ENCODE results near the gene HS1BP3. TPM values are rescaled to one million over a fixed set of nuclear protein-coding genes. Genes with fewer than 3 reads are reported as not detected.

Gene HS1BP3
- total RNA-seq, 4 donors from 2014 or later: 23.3 to 38.2 (median 34.2) TPM

GRCh38 chr2:20661421-20662307 is 10.8 kb upstream of the HS1BP3 start:
- DNase-seq (ENCODE audit: low spot score in 2 of 2): no peak
- Histone ChIP-seq H3K36me3 (no peaks in the 10 kb centered on the region), H3K4me3 (no peak overlapping the region), H3K27ac (no peak overlapping the region), H3K4me1 (peaks cover 40% of the 10 kb centered on the region), H3K27me3 (peaks cover 55% of the 10 kb centered on the region), H3K9me3 (no peaks in the 10 kb centered on the region)
- TF ChIP-seq CTCF (IDR thresholded peaks at IDR 0.05) (peak; percentile 87 to 93), POLR2A (IDR thresholded peaks at IDR 0.05) (no peak), POLR2AphosphoS5 (IDR thresholded peaks at IDR 0.05) (no peak)
- WGBS: 33% methylated on average over 11 of the region's 11 CpGs

- H3K9me3 ChIP-seq: no peaks in the 10 kb centered on the region
- TF ChIP-seq CTCF (IDR thresholded peaks at IDR 0.05): no peak
- no peak for TF ChIP-seq EP300 (IDR thresholded peaks at IDR 0.05)
- no peak for TF ChIP-seq POLR2AphosphoS5 (IDR thresholded peaks at IDR 0.05)
- TF ChIP-seq POLR2A (IDR thresholded peaks at IDR 0.05): no peak
- peak in 1 of 2 donors; percentile 40 for DNase-seq (ENCODE audit: low spot score in 2 of 2)
- H3K4me3 ChIP-seq: no peak overlapping the region
- WGBS: 59% methylated on average over 8 of the region's 8 CpGs
- H3K27me3 ChIP-seq: peaks cover 46% of the 10 kb centered on the region
- H3K27ac ChIP-seq: no peak overlapping the region
- peaks cover 31% of the 10 kb centered on the region for H3K4me1 ChIP-seq
- no peaks in the 10 kb centered on the region for H3K36me3 ChIP-seq
Measured at GRCh38 chr2:20660506-20661420, 9.9 kb upstream of the HS1BP3 start.

- DNase-seq (ENCODE audit: low spot score in 2 of 2): peak in 1 of 2 donors; percentile 33
- no peaks in the 10 kb centered on the region for H3K9me3 ChIP-seq
- 86% methylated on average over 2 of the region's 4 CpGs for WGBS
- TF ChIP-seq POLR2AphosphoS5 (IDR thresholded peaks at IDR 0.05) (no peak), POLR2A (IDR thresholded peaks at IDR 0.05) (no peak), CTCF (IDR thresholded peaks at IDR 0.05) (no peak), EP300 (IDR thresholded peaks at IDR 0.05) (no peak)
- H3K4me3 ChIP-seq: no peak overlapping the region
- H3K4me1 ChIP-seq: peaks cover 21% of the 10 kb centered on the region
- no peak overlapping the region for H3K27ac ChIP-seq
- H3K36me3 ChIP-seq: no peaks in the 10 kb centered on the region
- H3K27me3 ChIP-seq: peaks cover 20% of the 10 kb centered on the region
Measured at GRCh38 chr2:20657522-20658235, 6.8 kb upstream of the HS1BP3 start.

GRCh38 chr2:20656561-20656960 is 5.7 kb upstream of the HS1BP3 start:
- peaks cover 19% of the 10 kb centered on the region for H3K4me1 ChIP-seq
- DNase-seq (ENCODE audit: low spot score in 2 of 2): peak in 1 of 2 donors; percentile 43
- WGBS: 80% methylated on average over 6 of the region's 7 CpGs
- H3K27me3 ChIP-seq: peaks cover 9% of the 10 kb centered on the region
- no peak overlapping the region for H3K27ac ChIP-seq
- no peaks in the 10 kb centered on the region for H3K9me3 ChIP-seq
- H3K36me3 ChIP-seq: no peaks in the 10 kb centered on the region
- no peak overlapping the region for H3K4me3 ChIP-seq
- TF ChIP-seq POLR2AphosphoS5 (IDR thresholded peaks at IDR 0.05) (no peak), EP300 (IDR thresholded peaks at IDR 0.05) (no peak)

GRCh38 chr2:20654535-20654813 is 3.6 kb upstream of the HS1BP3 start:
- TF ChIP-seq EP300 (IDR thresholded peaks at IDR 0.05) (no peak), CTCF (IDR thresholded peaks at IDR 0.05) (no peak), POLR2A (IDR thresholded peaks at IDR 0.05) (no peak), POLR2AphosphoS5 (IDR thresholded peaks at IDR 0.05) (no peak)
- no peak for DNase-seq (ENCODE audit: low spot score in 2 of 2)
- 89% methylated on average over 2 of the region's 2 CpGs for WGBS

More at GRCh38 chr2:20654535-20654813, 3.6 kb upstream of the HS1BP3 start:
- Histone ChIP-seq H3K4me3 (no peak overlapping the region), H3K4me1 (peaks cover 18% of the 10 kb centered on the region), H3K27ac (no peak overlapping the region), H3K27me3 (no peaks in the 10 kb centered on the region), H3K36me3 (no peaks in the 10 kb centered on the region), H3K9me3 (no peaks in the 10 kb centered on the region)
